GM12878 (cell line): ENCODE results near the gene GAL3ST2. TPM values are rescaled to one million over a fixed set of nuclear protein-coding genes. Genes with fewer than 3 reads are reported as not detected.

Experiments used
- EP300 ChIP-seq, 2 experiments: fragments of 150-350 bp in 1 of 2; IDR thresholded peaks; 2 replicates each; pipeline ENCODE4 v1.6.1; 2011 to 2012; ENCODE audit warnings: low read depth in 2 of 2, low read length in 2 of 2, borderline replicate concordance in 1 of 2, improper control_type of control experiment in 1 of 2, inconsistent platforms in 1 of 2; ENCODE audit not compliant: control insufficient read depth in 1 of 2
- FOS ChIP-seq: IDR thresholded peaks from 3 replicates; pipeline ENCODE4 v1.6.1; 2011; ENCODE audit warnings: borderline replicate concordance; ENCODE audit not compliant: insufficient read length; ENCODE audit errors: extremely low read depth
- HDGF ChIP-seq: fragments of 450-650 bp; IDR thresholded peaks from 2 replicates; pipeline ENCODE4 v1.6.1; 2016; ENCODE audit warnings: antibody characterized with exemption
- KDM1A ChIP-seq: fragments of 200-600 bp; sonication (generic); IDR thresholded peaks from 2 replicates; pipeline ENCODE4 v1.6.1; 2016; ENCODE audit warnings: borderline replicate concordance
- LARP7 ChIP-seq: fragments of 450-650 bp; IDR thresholded peaks from 2 replicates; pipeline ENCODE4 v1.6.1; 2017; ENCODE audit warnings: mild to moderate bottlenecking
- MEF2B ChIP-seq: fragments of 450-650 bp; IDR thresholded peaks from 2 replicates; pipeline ENCODE4 v1.6.1; 2018; ENCODE audit warnings: mild to moderate bottlenecking, moderate library complexity; ENCODE audit not compliant: partially characterized antibody, poor library complexity, severe bottlenecking
- MXI1 ChIP-seq: fragments of 150-350 bp; IDR thresholded peaks from 2 replicates; pipeline ENCODE4 v1.6.1; 2011; ENCODE audit warnings: low read depth, mild to moderate bottlenecking, inconsistent platforms, low read length, improper control_type of control experiment
- NFXL1 ChIP-seq: fragments of 450-650 bp; IDR thresholded peaks from 2 replicates; pipeline ENCODE4 v1.6.1; 2017; ENCODE audit warnings: antibody characterized with exemption, mild to moderate bottlenecking, borderline replicate concordance
- NR2C2 ChIP-seq: IDR thresholded peaks from 2 replicates; pipeline ENCODE4 v1.6.1; 2011; ENCODE audit warnings: borderline replicate concordance, low read depth; ENCODE audit not compliant: control insufficient read depth, insufficient read length
- NR2F1 ChIP-seq: fragments of 450-650 bp; conservative IDR thresholded peaks from 2 replicates; pipeline ENCODE4 v1.6.1; 2017; ENCODE audit warnings: mild to moderate bottlenecking
- POLR2AphosphoS5 ChIP-seq: IDR thresholded peaks from 2 replicates; pipeline ENCODE4 v1.6.1; 2011; ENCODE audit warnings: mild to moderate bottlenecking, low read length, inconsistent platforms
- PRDM15 ChIP-seq: fragments of 450-650 bp; formaldehyde crosslinking; IDR thresholded peaks from 2 replicates; pipeline ENCODE4 v1.4.0; 2020; ENCODE audit warnings: mild to moderate bottlenecking, moderate library complexity
- RAD21 ChIP-seq: IDR thresholded peaks from 2 replicates; pipeline ENCODE4 v1.6.1; 2011; ENCODE audit warnings: mild to moderate bottlenecking, low read depth, low read length, moderate library complexity; ENCODE audit not compliant: insufficient read depth
- RELB ChIP-seq: fragments of 450-650 bp; IDR thresholded peaks from 2 replicates; pipeline ENCODE4 v1.6.1; 2017; ENCODE audit warnings: low read depth, mild to moderate bottlenecking, moderate library complexity
- SIX5 ChIP-seq: IDR thresholded peaks from 2 replicates; pipeline ENCODE4 v1.6.1; 2011; ENCODE audit warnings: mild to moderate bottlenecking, low read depth, low read length, moderate library complexity; ENCODE audit not compliant: severe bottlenecking
- SMARCA5 ChIP-seq: fragments of 450-650 bp; IDR thresholded peaks from 2 replicates; pipeline ENCODE4 v1.6.1; 2017; ENCODE audit warnings: mild to moderate bottlenecking
- SREBF1 ChIP-seq: IDR thresholded peaks from 2 replicates; pipeline ENCODE4 v1.6.1; 2012; ENCODE audit warnings: mild to moderate bottlenecking, low read length
- SREBF2 ChIP-seq: IDR thresholded peaks from 2 replicates; pipeline ENCODE4 v1.6.1; 2012; ENCODE audit warnings: mild to moderate bottlenecking, low read length
- SRF ChIP-seq, 2 experiments: IDR thresholded peaks; 2 replicates each; pipeline ENCODE4 v1.6.1; 2011; ENCODE audit warnings: low read depth in 2 of 2, low read length in 2 of 2, mild to moderate bottlenecking in 1 of 2, moderate library complexity in 1 of 2
- ZBED1 ChIP-seq: IDR thresholded peaks from 2 replicates; pipeline ENCODE4 v1.6.1; 2016; ENCODE audit warnings: borderline replicate concordance
- ZNF622 ChIP-seq: fragments of 450-650 bp; IDR thresholded peaks from 2 replicates; pipeline ENCODE4 v1.6.1; 2017; ENCODE audit warnings: mild to moderate bottlenecking, inconsistent platforms
- polyA plus RNA-seq, 11 experiments: library from polyadenylated mRNA; depleted of rRNA in 4 of 11; unstranded in 6 of 11; stranded (reverse) in 5 of 11; fragments of >200 nt; fragmentation: Nextera tagmentation in 4 of 11; fragmentation: Illumina TruSeq in 1 of 11; extraction: Ambion mirVana in 4 of 11; extraction: Trizol in 1 of 11; gene quantifications; 1 replicate in 1 of 11; 2 replicates in 10 of 11; pipeline versions ENCODE4 v1.2.1 to v1.2.3, GENCODE V29; 2011 to 2016; ENCODE audit warnings: inconsistent platforms in 2 of 11, missing spikeins in 2 of 11, low read depth in 1 of 11
- total RNA-seq, 4 experiments: library from RNA; depleted of rRNA in 3 of 4; stranded (reverse); fragments of >200 nt in 3 of 4; fragmentation: Illumina TruSeq in 1 of 4; extraction: Trizol in 1 of 4; gene quantifications; 2 replicates each; pipeline versions ENCODE4 v1.2.1 to v1.2.3, GENCODE V29; 2013 to 2021
- TF ChIP-seq, protein P1 (sequence below): IDR thresholded peaks from 2 replicates; pipeline ENCODE4 v1.6.1; 2011; ENCODE audit warnings: borderline replicate concordance, low read depth, mild to moderate bottlenecking, moderate library complexity, low read length; ENCODE audit not compliant: insufficient read depth, poor library complexity, severe bottlenecking
- TF ChIP-seq, protein P2 (sequence below): fragments of 450-650 bp; IDR thresholded peaks from 2 replicates; pipeline ENCODE4 v1.6.1; 2016; ENCODE audit warnings: mild to moderate bottlenecking

GAL3ST2 gene
- total and polyA plus RNA-seq, 10 of the 15 experiments (the other 5 are each of a cell fraction or from before 2014, with no cell fraction given) = 0.09 to 0.36 (median 0.11) TPM; not detected in 7

DNA sequence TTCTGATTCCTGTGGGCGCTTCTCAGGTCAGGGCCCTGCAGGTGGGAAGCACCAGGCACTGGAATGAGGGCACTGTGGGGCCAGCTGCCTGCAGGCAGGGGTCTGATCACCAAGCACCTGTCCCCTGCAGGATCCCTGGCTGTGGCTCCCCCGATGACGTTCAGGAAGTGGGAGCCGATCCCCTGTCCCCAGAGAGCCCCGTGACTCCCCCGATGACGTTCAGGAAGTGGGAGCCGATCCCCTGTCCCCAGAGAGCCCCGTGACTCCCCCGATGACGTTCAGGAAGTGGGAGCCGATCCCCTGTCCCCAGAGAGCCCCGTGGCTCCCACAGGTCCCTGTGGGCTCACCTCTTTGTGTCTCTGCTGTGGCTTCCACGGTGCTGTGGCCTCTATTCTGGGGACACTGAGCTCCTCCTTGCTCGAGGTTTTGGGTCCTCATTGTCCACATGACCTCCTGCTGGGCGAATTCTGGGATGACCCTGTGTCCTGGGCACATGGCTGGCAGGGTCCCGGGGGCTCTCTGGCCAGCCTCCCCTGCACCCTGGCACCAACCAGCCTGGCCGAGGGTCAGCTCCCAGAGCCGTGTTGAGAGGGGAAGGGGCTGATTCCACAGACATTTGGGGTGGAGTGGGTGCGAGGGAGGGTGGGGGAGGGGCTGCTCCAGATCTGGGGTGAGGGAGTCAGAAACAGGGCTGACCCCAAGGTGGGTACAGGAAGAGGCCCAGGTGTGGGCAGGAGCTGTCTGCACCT, 37.2 kb downstream of the GAL3ST2 start (continued):
- TF ChIP-seq NR2C2 (no peak), FOS (no peak), SMARCA5 (no peak), RELB (peak; percentile 49; the same call in 1 of the 2 replicates), MXI1 (no peak), ZBED1 (no peak), ZNF622 (no peak), SREBF1 (no peak), EP300 (IDR thresholded peaks at IDR 0.05; ENCODE audit: borderline replicate concordance in 1 of 2, control insufficient read depth in 1 of 2, low read depth in 2 of 2, low read length in 2 of 2) (peak; percentile 97), POLR2AphosphoS5 (no peak), PRDM15 (CRISPR knock-in tag) (no peak), HDGF (no peak), LARP7 (no peak), NR2F1 (peak; percentile 18; the same call in 1 of the 2 replicates), NFXL1 (no peak), MEF2B (peak; percentile 98), SRF (IDR thresholded peaks at IDR 0.05; ENCODE audit: low read depth in 2 of 2, low read length in 2 of 2) (no peak), SREBF2 (no peak), SIX5 (no peak), KDM1A (no peak), RAD21 (no peak)
- TF ChIP-seq, protein P1, sequence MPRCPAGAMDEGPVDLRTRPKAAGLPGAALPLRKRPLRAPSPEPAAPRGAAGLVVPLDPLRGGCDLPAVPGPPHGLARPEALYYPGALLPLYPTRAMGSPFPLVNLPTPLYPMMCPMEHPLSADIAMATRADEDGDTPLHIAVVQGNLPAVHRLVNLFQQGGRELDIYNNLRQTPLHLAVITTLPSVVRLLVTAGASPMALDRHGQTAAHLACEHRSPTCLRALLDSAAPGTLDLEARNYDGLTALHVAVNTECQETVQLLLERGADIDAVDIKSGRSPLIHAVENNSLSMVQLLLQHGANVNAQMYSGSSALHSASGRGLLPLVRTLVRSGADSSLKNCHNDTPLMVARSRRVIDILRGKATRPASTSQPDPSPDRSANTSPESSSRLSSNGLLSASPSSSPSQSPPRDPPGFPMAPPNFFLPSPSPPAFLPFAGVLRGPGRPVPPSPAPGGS = no peak
- TF ChIP-seq, protein P2, sequence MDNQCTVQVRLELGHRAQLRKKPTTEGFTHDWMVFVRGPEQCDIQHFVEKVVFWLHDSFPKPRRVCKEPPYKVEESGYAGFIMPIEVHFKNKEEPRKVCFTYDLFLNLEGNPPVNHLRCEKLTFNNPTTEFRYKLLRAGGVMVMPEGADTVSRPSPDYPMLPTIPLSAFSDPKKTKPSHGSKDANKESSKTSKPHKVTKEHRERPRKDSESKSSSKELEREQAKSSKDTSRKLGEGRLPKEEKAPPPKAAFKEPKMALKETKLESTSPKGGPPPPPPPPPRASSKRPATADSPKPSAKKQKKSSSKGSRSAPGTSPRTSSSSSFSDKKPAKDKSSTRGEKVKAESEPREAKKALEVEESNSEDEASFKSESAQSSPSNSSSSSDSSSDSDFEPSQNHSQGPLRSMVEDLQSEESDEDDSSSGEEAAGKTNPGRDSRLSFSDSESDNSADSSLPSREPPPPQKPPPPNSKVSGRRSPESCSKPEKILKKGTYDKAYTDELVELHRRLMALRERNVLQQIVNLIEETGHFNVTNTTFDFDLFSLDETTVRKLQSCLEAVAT = 0 out of 2 replicates have a peak, but pooled peaks have one; percentile 40
